ENCODE results near the gene OR11H6. TPM values are rescaled to one million over a fixed set of nuclear protein-coding genes. Genes with fewer than 3 reads are reported as not detected.
"Not testable (repeated sequence)": the region's sequence is repeated elsewhere in the genome, so short reads cannot be mapped to it uniquely, and the experiment has no call there.

OR11H6 gene
- total RNA-seq, 1 donor from 2014 or later, result not detected

DNA sequence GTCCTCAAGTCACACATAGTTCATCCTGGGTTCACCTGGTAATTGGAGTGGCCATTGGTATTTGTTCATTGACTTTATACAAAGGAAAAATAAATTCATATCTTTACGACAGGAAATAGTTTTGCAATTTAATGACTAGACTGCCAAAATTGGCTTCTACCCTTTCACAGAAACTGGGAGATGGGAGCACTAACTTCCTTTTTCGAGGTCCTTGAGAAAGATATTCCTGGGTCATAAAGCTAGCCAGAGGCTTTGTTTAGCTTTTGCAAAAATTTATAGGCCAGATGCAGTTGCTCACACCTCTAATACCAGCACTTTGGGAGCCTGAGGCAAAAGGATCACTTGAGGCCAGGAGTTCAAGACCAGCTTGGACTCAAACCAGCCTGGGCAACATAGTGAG is 43.0 kb upstream of the OR11H6 start:
- no peak for ATAC-seq
- intact Hi-C loops (cut with DNase I), result no loop called here
- H3K27ac ChIP-seq, result no peak overlapping the region

DNA sequence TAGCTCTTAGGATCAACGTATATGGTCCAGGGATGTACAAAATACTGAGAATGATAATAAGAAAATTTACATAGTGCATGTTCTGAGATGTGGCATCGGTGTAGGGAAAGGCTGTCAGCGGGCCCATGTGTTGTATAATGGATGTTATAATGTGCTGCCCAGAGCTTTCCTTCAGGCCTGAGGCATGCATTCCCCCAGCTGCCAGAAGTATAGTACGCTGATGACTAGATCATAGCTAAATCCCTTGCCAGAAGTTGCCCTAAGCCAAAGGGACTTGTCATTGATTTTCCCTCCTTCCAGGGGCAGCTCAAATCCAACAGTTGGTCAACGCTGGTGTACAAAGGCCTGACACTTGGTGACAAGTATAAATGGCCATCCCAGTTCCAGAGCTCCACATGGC is 39.3 kb upstream of the OR11H6 start:
- no peaks in the 10 kb centered on the region for H3K9me3 ChIP-seq
- H3K36me3 ChIP-seq, result no peaks in the 10 kb centered on the region
- H3K27ac ChIP-seq, result no peak overlapping the region
- no peak overlapping the region for H3K4me3 ChIP-seq
- intact Hi-C loops (cut with DNase I), result no loop called here
- H3K27me3 ChIP-seq (ENCODE audit: low read depth), result no peaks in the 10 kb centered on the region
- TF ChIP-seq, protein P1, sequence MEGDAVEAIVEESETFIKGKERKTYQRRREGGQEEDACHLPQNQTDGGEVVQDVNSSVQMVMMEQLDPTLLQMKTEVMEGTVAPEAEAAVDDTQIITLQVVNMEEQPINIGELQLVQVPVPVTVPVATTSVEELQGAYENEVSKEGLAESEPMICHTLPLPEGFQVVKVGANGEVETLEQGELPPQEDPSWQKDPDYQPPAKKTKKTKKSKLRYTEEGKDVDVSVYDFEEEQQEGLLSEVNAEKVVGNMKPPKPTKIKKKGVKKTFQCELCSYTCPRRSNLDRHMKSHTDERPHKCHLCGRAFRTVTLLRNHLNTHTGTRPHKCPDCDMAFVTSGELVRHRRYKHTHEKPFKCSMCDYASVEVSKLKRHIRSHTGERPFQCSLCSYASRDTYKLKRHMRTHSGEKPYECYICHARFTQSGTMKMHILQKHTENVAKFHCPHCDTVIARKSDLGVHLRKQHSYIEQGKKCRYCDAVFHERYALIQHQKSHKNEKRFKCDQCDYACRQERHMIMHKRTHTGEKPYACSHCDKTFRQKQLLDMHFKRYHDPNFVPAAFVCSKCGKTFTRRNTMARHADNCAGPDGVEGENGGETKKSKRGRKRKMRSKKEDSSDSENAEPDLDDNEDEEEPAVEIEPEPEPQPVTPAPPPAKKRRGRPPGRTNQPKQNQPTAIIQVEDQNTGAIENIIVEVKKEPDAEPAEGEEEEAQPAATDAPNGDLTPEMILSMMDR (IDR thresholded peaks at IDR 0.05), result no peak
- no peak for DNase-seq
- no peak for ATAC-seq
- H3K4me1 ChIP-seq, result no peaks in the 10 kb centered on the region

More for the DNA sequence above, 43.0 kb upstream of the OR11H6 start:
- Histone ChIP-seq H3K36me3 (no peaks in the 10 kb centered on the region), H3K27me3 (ENCODE audit: low read depth) (no peaks in the 10 kb centered on the region), H3K4me1 (no peaks in the 10 kb centered on the region), H3K9me3 (no peaks in the 10 kb centered on the region), H3K4me3 (no peak overlapping the region)
- TF ChIP-seq, protein P1 (IDR thresholded peaks at IDR 0.05), result no peak
- DNase-seq, result no peak

DNA sequence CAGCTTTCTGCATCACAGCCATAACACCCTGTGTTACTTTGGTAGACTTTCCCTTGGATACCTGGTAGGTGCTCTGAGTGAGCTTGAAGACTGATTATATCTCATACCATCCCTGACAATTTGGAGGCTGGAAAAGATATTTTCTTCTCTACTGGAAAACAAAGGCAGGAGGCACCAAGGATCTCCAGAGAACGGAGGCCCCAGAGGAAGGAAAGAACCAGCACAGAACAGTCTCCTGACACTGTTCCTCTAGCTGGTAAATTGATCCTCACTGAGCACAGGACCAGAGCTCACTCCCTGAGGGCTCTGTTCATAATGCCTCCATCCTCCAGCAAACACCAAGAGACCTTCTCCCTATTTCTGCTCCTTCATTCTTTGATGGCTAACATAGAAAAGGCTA is 32.9 kb upstream of the OR11H6 start, which contains the start of gene OR11G2:
TSS of gene OR11G2 (plus strand) at position 301 of the 400 bp plus-strand sequence. CDS start 6,542 bp downstream, outside the sequence.
- no peaks in the 10 kb centered on the region for H3K9me3 ChIP-seq
- TF ChIP-seq, protein P1 (IDR thresholded peaks at IDR 0.05), result no peak
- H3K4me1 ChIP-seq, result no peaks in the 10 kb centered on the region
- DNase-seq (no peak), ATAC-seq (no peak)
- no peaks in the 10 kb centered on the region for H3K27me3 ChIP-seq (ENCODE audit: low read depth)
- no peak within 1 kb of the TSS for H3K4me3 ChIP-seq
- no peak within 1 kb of the TSS for H3K27ac ChIP-seq
- no peaks in the 10 kb centered on the region for H3K36me3 ChIP-seq
- intact Hi-C loops (cut with DNase I), result no loop called here

DNA sequence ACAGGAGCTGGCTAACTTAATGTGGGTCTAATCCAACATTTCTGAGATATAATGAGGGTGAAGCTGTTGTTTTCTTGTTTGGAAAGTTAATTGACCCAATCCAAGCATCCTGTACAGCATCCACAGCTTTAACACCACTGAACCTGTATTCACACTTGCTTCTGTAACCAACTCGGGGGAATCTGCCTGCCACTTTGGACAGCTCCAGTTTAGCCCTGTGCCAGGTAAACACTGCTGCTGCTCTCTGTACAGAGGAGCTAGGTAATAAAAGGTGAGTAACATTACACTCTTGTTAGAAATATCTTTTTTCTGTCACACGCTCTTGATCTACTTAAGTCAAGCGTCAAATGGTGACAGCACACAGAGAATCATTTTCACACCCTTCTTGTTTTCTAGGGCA is 32.1 kb upstream of the OR11H6 start:
- Histone ChIP-seq H3K4me3 (no peak overlapping the region), H3K27ac (no peak overlapping the region), H3K9me3 (no peaks in the 10 kb centered on the region), H3K27me3 (ENCODE audit: low read depth) (no peaks in the 10 kb centered on the region), H3K4me1 (no peaks in the 10 kb centered on the region), H3K36me3 (no peaks in the 10 kb centered on the region)
- intact Hi-C loops (cut with DNase I), result no loop called here
- TF ChIP-seq, protein P1 (IDR thresholded peaks at IDR 0.05), result no peak
- no peak for ATAC-seq
- no peak for DNase-seq

DNA sequence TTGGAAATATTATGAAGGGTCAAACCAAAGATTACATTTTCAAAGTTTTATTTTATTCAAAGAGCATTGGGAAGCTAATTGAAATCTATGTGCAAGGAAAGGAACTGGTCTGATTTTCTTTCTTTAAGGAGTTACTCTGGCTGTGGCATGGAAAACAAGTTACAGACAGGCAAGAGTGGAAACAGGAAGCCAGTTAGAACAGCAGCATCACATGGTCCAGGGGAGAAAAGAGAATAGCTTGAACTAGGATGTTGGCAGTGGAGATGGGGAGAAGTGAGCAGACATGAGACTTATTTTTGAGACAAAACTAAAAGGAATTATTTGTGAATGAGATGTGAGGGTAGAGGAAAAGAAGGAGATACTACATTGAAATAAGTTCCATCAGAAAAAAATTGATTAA is 29.4 kb upstream of the OR11H6 start:
- Histone ChIP-seq H3K9me3 (no peaks in the 10 kb centered on the region), H3K27ac (no peak overlapping the region), H3K4me3 (no peak overlapping the region), H3K27me3 (ENCODE audit: low read depth) (no peaks in the 10 kb centered on the region), H3K36me3 (no peaks in the 10 kb centered on the region), H3K4me1 (no peaks in the 10 kb centered on the region)
- intact Hi-C loops (cut with DNase I), result no loop called here
- TF ChIP-seq, protein P1 (IDR thresholded peaks at IDR 0.05), result no peak
- DNase-seq, result no peak
- ATAC-seq, result no peak

DNA sequence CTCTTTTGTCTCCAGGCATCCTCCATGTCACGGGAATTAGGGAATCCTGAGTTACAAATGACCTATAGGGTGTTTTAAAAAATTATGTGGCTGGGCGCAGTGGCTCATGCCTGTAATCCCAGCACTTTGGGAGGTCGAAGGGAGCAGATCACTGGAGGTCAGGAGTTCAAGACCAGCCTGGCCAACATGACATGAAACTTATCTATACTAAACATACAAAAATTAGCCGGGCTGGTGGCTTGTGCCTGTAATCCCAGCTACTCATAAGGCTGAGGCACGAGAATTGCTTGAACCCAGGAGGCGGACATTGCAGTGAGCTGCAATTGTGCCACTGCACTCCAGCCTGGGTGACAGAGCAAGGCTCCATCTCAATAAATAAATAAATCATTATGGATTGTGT is 28.3 kb upstream of the OR11H6 start:
- H3K27ac ChIP-seq; H3K27me3 ChIP-seq (ENCODE audit: low read depth); ATAC-seq; H3K9me3 ChIP-seq; H3K36me3 ChIP-seq; H3K4me3 ChIP-seq; H3K4me1 ChIP-seq; DNase-seq; intact Hi-C loops (cut with DNase I): not testable (repeated sequence)
